HG02870 (cell line): ENCODE data around the gene GSKIP.

Experiments used
- ATAC-seq: cut with Tn5 transposase; IDR thresholded peaks from one replicate; pipeline ENCODE4 v1.9.1; 2021; ENCODE audit warnings: mild to moderate bottlenecking, moderate library complexity; ENCODE audit not compliant: unreplicated experiment

GSKIP gene

DNA sequence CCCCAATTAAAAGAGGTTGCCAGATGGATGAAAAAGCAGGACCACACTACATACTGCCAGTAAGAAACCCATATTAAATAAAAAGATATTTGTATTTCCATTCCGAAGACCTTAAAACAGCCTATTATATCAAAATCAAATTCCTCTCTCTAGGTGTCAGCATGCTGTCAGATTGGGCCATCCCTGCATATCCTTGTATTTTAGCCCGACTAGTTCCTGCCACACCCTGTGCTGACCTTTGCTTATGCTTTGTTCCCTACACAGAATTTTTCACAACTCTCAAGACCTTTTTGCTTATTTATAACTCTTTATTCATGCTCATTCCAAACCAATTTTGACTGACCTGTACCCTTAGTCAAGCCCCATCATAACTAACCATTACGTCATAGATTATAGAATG is 12.8 kb downstream of the GSKIP start:
- no peak for ATAC-seq

DNA sequence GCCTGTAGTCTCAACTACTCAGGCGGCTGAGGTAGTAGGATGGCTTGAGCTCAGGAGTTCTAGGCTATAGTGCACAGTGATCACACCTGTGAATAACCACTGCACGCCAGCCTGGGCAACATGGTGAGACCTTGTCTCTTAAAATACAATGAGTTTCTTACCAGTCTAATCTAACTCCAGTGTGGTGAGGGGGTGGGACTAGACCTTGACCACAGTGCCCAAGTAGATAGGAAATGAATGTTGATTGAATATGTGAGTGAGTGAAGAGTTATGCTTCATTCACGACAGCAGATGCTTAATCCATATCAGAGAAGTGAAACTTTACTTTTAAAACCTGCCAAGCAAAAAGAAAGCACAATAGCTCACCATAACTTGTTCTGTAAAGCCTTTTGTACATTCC is 17.4 kb downstream of the GSKIP start:
- peak; percentile 85 for ATAC-seq

DNA sequence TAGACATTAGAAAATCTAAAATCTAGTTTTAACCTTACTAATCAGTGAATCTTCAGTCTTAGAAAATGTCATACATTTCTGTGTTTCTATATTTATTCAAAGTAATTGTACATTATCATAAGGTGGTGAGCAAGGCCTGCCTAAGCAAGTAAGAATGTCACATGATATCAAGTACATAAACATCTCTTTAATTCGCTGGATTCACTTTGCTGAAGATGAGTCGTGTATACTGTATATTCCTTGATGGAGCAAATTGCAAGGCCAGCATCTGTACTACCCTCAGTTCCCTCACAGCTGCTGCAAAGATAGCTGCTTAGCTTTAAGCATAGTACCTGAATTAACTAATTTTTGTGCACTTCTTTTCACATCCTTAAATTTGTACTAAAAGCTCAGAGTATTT is 20.1 kb downstream of the GSKIP start:
- no peak for ATAC-seq

DNA sequence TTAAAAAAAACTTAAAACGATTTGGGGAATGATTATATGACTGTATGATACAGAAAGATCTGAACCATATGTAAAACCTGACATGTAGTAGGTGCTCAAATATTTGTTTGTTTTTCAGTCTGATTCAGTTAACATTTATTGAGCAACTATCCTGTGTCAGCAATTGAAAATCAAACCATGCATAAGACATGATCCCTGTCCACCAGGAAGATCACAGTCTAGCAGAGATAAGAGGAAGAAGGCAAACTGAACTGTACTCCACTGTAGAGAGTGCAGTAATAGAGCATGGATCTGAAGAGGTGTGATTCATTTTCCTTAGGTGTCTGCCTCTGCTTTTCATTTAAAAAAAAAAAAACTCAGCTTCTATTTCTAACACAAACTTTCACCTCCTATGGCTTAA is 20.7 kb downstream of the GSKIP start:
- no peak for ATAC-seq

DNA sequence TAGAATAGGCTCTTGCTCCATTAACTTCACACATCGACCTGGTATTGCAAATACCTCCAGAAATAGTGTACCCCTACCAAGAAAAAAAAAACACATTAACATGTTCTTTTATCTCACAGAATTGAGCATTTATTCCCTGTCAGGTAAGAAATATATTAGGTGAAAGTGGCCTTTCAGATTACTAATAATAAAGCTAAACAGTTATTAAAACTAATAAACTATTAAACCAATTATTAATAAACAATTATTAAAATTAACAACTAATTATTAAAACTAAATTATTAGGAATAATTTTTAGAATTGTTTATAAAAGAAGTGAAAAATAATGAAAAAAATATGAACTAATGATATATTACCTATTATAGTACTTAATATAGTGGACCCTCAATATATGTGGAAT is 21.4 kb downstream of the GSKIP start:
- ATAC-seq, result no peak

DNA sequence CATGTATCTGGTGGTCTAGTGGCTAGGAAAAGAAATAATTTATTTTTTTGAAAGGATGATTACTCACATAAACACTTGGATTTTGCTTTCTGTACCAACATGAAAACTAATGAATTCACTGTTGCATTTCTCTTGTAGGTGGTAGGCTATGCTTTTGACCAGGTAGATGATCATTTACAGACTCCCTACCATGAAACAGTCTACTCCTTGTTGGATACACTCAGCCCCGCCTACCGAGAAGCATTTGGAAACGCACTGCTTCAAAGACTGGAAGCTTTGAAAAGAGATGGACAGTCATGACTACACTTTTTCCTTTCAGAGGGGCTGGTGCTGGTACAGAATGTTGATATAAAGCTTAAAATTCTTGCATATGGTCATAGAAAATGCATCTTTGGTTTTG is 22.1 kb downstream of the GSKIP start:
- ATAC-seq, result no peak

DNA sequence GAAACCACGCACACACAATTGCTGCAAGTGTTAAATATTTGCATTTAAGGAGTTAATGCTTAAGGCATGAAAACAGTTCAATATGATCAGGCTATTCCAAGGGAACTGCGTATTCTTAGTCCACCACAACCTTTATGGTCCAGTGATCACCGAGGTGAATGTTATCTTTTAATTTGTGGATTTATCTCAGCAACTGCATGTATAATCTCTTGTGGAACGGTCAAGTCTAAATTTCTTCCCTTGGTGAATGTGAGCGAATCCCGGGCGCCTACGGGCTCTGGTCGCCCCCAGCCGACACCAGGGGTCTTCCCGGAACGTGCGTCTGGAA is 27.6 kb downstream of the GSKIP start:
- ATAC-seq, result no peak

DNA sequence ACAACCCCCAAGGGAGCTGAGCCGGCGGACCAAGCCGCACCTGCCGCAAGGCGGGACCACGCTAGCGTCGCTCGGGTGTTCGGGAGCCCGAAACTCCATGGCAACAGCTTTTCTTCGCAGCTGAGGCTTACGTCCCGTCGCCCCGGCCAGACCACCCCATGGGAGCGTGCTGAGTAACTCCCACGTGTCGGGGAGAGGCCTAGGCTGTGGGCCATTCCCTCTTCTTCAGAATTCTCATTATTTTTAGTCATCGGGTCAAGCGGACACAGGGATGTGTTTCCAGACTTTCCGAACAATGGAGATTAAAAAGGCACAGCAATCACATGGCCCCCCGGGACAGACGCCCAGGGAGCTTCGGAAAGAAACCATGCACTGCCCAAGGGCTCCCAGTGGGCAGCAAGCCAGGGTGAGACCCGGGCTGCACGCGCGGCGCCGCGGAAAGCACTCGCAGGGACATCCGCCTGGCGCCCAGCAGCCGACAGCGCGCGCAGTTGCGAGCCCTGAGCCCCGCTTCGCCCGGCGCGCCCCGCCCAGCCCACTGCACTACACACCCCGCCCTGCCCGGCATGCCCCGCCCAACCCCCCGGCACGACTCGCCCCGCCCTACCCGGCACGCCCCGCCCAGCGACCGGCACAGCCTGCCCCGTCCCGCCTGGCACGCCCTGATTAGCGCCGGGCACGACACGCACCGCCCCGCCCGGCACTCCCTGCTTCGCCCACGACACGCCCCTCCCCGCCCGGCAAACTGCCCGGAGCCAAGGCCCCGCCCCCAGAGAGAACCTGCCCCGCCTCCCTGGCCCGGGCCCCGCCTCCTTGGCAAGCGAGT is 28.2 kb downstream of the GSKIP start:
- ATAC-seq, result peak; percentile 86

DNA sequence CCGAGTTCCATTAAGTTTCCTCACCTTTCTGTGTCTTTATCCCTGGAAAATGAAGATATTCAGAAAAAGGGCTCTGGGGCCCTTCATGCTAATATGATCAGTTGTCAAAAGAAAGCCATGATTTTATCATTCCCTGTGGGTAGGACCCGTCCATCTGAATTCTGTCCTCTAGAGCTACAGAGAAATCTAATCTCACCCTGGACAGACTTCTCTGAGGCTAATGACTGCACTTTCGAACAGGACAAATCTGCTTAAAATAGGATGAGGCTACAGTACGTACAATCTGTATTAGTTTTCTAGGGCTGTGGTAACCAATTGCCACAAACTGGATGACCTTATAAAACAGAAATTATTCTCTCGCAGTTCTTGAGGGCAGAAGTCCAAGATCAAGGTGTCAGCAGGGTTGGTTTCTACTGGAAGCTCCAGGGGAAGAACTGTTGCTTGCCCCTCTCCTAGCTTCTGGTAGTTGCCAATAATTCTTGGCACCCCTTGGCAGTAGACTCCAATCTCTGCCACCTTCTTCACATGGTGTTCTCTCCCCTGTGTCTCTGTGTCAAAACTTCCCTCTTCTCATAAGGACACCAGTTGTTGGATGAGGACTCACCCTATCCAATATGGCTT is 29.9 kb downstream of the GSKIP start:
- ATAC-seq, result no peak

DNA sequence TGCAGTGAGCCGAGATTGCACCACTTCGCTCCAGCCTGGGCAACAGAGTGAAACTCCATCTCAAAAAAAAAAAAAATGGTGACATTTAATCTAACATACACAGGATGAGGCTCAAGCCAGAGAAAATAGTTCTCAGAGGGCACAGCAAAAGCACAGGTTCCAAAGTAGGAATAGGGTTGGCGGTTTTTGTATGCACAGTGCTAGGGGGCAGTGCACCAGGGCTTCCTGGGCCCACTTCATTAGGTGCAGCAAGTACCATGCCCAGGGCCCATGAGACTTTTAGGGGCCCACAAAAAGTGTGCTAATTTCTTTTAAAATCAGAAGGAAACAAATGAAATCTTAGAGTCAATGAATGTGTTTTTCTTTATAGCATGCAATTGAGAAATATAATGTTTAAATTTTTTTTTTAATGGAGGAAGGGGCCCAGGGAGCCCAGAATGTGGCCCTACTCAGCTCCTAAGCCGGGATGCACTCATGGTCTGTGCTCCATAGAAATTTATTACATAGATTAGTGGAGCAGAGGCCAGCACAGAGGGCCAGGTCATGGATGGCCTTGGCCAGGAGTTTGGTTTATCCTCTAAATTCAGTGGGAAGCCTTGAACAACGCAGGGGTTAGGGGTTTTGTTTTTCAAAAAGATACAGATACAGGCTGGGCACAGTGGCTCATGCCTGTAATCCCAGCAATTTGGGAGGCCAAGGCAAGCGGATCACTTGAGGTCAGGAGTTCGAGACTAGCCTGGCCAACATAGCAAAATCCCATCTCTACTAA is 30.9 kb downstream of the GSKIP start:
- no peak for ATAC-seq

DNA sequence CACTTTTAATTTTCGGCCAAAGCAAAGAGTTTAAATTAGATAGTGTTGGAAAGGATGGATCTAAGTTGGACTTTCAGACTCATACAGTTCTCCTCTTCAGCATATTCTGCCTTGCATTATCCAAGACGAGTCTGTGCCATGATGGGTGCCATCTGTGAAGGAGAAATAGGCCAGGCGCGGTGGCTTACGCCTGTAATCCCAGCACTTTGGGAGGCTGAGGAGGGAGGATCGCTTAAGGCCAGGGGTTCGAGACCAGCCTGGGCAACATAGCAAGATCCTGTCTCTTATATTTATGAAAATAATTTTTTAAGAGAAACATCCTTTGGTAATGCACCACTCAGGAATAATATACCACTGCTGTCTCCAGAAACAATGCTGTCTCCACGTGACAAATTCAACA is 35.1 kb downstream of the GSKIP start:
- no peak for ATAC-seq

DNA sequence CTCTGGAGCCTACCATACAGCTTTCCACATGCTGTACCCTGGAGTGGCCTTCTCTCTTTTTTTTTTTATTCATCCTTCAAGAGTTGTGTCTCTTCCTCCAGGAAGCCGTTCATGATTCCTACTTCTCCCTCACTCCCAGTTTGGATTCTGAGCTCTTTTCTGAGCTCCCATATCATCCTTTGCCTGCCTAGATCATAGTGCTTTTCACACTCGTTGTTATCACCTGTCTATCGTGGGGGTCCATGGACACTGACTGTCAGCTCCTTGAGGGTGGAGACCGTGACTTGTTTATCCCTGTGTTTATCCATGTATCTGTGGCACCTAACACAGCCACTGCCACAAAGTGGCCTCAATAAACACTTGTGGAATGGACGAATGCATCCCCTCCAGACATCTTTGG is 35.6 kb downstream of the GSKIP start:
- no peak for ATAC-seq

DNA sequence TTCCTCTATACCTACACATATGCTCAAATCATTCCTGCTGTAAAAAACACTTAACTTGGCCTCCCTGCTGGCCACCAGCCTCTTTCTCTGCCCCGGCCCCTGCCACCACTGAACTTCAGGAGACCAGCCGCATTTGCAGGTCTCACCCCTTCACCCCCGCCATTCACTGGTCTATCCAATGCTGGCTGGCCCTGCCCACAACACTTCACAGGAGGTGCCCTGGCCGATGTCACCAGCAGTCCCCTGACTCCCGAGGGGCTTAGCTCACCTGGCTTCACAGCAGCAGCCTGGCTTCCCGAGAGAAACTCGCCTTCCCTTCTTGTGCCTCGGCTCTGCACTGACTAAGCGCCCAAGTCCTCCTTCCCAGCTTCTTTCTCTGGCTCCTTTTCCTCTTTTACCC is 36.1 kb downstream of the GSKIP start:
- ATAC-seq, result no peak

DNA sequence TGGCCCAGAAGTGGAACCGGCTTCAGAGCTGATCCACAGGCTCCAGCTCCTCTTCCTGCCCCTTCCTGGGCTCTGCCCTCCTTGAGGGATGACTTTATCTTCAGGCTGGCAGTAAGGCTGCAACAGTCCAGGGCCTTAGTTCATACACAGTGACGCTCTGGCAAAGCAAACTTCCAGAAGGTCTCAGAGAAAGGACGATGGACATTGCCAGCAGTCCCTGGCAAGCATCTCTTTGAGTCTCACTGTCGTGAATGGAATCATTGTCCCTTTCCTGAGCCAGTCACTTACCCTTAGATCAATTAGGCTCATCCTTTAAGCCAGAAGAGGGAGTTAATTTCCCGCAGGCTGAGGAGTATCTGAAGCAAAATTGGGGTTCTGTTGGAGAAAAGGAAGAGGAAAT is 37.2 kb downstream of the GSKIP start:
- no peak for ATAC-seq

DNA sequence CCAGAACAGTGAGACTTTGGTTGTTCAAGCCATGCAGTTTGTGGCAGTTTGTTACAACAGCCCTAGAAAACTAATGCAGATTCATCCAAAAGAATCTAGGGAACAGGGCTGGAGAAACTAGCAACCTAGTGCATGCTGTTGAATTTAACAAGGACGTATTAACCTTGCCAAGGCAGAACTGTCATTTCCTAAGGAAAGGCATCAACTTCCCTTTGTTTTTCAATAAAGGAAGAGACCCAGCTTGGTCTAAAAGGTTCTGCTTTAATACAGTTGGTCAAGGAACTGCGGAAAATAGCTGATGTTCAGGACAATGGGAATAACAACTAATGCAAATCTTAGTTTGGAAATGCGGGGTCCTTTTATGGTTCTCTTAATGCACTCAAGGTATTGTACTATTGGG is 40.1 kb downstream of the GSKIP start:
- ATAC-seq, result no peak

DNA sequence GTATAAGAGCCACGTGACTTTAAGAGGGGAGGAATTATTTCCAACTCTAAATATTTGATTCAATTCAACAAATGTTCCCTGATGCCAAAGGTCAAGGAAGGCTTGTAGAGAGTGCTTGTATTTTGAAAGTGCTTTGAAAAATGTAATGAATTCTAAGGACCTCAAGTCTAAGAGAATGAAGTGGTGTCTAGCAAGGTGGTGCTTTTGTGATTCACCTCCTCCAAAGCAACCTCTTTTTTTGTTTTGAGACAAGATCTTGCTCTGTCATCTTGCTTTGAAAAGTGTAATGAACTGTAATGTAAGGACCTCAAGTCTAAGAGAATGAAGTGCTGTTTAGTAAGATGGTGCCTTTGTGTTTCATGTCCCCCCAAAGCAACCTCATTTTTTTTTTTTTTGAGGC is 42.4 kb downstream of the GSKIP start:
- ATAC-seq, result no peak

DNA sequence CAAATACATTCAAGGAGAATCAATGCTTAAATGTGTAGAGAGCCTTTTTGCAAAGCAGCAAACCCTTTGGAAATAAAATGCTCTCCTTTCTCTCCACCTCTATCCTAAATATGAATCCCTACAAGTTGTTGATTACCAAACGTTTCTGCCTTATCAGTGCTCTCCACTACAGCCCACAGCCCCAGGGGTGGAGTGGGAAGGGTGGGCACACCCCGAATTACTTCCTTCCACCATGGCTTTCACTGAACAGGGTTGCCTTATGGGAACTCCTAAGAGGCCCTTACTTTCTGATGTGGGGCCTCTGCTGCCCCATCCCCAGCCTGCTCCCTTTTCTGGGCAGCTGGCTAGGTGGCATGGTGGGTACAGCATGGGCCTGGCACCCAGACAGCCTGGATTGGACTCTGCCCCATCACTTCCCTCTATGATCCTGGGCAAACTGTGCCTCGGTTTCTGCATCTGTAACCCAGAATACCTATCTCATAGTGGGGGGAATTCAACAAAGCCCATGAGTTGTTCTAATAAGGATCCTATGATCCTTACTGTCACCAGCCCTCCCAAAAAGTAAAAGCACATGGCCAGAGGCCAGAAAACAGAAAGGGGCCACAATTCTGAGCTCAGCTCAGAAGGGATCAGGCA is 44.7 kb downstream of the GSKIP start:
- no peak for ATAC-seq

DNA sequence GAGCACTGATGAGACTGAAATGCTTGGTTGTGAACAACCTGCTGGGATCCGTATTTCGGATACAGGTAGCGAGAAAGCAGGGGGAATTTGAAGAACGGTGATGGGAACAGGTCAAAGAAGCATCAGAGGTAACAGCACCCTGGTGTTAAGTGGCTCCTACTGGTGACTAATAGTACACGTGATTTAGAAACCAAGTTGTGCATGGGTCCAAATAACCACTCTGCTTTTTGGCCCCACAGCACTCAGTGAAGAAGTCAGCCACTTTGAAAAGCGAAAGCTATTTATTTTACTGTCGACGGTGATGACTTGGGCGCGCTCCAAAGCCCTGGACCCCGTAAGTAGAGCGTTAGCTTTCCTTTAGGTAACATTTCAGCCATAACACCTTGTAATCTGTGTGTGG is 45.3 kb downstream of the GSKIP start:
- no peak for ATAC-seq

DNA sequence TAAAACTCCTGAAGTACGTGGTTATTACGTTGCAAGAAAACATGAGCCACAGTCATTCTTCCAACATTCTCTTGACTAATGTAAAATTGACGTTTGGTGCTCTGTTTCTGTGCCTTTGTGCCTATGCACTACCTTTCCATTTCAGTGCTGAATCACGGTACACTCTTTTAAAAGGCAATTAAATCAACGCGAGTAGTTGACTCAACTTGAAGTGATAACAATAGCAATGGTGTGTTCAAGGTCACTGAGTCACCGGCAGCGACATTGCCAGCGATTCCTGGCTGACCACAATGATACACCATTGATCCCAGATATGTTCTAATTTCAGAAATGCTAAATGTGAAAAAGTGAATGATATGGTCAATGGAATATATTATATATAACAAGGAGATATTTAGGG is 46.4 kb downstream of the GSKIP start:
- ATAC-seq, result no peak

DNA sequence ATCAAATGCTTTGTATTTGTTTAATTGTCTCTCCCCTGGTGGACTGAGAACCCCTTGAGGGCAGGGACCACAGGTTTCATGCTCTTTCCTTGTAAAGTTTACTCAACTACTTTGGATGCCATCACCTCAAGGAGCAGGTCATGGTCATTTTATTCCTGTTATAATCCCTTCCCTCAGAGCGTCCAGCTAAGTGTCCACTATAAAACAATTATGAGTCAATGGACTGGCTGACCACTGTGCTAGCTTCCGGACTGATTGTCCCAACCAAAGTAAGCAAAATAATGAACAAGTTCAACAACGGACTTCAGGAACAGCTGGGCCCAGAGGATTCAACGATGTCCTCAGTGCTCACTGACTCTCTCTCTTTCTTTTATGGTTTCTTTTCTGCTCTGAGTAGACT is 46.8 kb downstream of the GSKIP start:
- no peak for ATAC-seq

DNA sequence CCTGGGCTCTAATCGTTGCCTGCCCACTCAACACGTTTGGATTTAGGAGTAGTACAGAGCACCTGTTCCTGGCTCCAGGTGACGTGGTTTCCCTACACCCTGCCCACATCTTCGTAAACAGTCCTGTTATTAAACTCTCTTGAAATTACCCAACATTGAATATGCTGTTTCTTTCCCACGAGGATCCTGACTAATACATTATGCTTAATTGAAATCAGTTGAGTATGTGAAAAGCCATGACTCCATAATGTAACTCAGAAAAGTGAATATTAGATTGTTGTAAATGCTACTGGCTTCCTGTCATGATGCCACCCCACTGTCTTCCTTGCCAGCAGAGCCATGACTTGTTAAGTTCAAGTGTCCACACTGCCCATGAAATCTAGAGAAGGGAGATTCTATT is 50.2 kb downstream of the GSKIP start:
- no peak for ATAC-seq

DNA sequence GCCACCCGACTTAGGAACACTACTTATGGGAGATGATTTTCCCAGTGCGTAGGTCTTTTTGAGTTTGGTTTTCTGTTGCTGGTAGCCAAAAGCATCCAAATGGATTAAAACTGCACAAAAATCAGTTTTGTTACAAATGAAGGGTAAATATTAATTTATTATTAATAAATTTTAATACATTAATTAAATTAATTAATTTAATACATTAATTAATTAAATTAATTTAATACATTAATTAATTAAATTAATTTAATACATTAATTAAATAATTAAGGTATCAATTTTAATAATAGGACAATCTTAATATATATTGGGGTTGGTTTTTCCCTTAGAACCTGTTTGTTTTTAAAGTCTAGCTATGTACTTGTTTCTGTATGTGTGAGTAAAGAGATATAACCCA is 52.2 kb downstream of the GSKIP start:
- ATAC-seq, result no peak
